ENCODE measurements around the gene KAZN. TPM values are rescaled to one million over a fixed set of nuclear protein-coding genes. Genes with fewer than 3 reads are reported as not detected.

Gene KAZN
- polyA plus RNA-seq, 4 donors: 3.0 to 39.5 (median 4.4) TPM

DNA sequence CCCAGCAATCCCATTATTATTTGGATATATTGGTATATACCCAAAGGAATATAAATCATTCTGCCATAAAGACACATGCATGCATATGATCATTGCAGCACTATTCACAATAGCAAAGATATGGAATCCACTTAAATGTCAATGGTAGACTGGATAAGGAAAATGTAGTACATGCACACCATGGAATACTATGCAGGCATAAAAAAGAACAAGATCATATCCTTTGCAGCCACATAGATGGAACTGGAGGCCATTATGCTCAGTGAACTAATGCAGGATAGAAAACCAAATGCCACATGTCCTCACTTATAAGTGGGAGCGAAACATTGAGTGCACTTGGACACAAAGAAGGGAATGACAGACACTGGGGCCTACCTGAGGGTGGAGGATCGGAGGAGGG is 24.6 kb downstream of the KAZN start:
- Histone ChIP-seq H3K9me3 (ENCODE audit: control insufficient read depth in 2 of 2, insufficient read depth in 1 of 2, low read depth in 1 of 2, low read length in 1 of 2) (peaks cover 0 to 6% of the 10 kb centered on the region in 2 donors), H3K36me3 (ENCODE audit: control insufficient read depth in 3 of 3, insufficient read depth in 2 of 3, low read depth in 1 of 3, low read length in 3 of 3) (no peaks in the 10 kb centered on the region), H3K4me3 (ENCODE audit: low read depth in 1 of 3, low read length in 3 of 3) (no peak overlapping the region), H3K27ac (ENCODE audit: low read depth in 1 of 3, low read length in 2 of 3) (no peak overlapping the region), H3K4me1 (ENCODE audit: control insufficient read depth in 3 of 3, insufficient read depth in 2 of 3, low read depth in 1 of 3, low read length in 2 of 3) (peaks cover 0 to 2% (median 2%) of the 10 kb centered on the region in 3 donors), H3K27me3 (ENCODE audit: control insufficient read depth in 3 of 3, insufficient read depth in 3 of 3, low read length in 3 of 3) (no peaks in the 10 kb centered on the region)
- no peak for FAIRE-seq
- 80 to 96% (median 94%) methylated on average over 2 of the region's 2 CpGs for WGBS, 3 donors
- DNase-seq: no peak

DNA sequence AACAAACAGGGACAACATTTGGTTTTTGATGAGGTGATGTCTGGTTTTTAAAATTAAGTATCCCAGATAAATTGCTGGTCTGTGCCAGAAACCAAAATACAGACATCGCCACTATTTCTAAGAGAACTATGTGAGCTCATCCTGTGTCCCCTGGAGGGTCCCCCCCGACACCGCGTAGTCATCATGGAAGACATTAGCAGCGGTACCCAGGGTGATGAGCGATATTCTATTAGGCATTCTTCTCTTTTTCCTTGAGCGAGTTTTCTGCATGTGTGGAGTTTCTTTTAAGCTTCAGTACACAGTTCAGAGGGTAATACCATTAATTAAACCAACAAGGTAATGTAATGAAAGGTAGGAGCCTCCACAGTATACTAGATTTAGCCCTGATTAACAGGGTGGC is 26.5 kb downstream of the KAZN start:
- H3K4me1 ChIP-seq (ENCODE audit: control insufficient read depth in 3 of 3, insufficient read depth in 2 of 3, low read depth in 1 of 3, low read length in 2 of 3): peaks cover 0 to 2% (median 2%) of the 10 kb centered on the region in 3 donors
- no peak overlapping the region for H3K27ac ChIP-seq (ENCODE audit: low read depth in 1 of 3, low read length in 2 of 3)
- DNase-seq: no peak
- no peaks in the 10 kb centered on the region for H3K36me3 ChIP-seq (ENCODE audit: control insufficient read depth in 3 of 3, insufficient read depth in 2 of 3, low read depth in 1 of 3, low read length in 3 of 3)
- H3K27me3 ChIP-seq (ENCODE audit: control insufficient read depth in 3 of 3, insufficient read depth in 3 of 3, low read length in 3 of 3): no peaks in the 10 kb centered on the region
- H3K4me3 ChIP-seq (ENCODE audit: low read depth in 1 of 3, low read length in 3 of 3): no peak overlapping the region
- WGBS, 3 donors: 93 to 98% (median 94%) methylated on average over 7 of the region's 7 CpGs
- FAIRE-seq: no peak
- no peaks in the 10 kb centered on the region for H3K9me3 ChIP-seq (ENCODE audit: control insufficient read depth in 2 of 2, insufficient read depth in 1 of 2, low read depth in 1 of 2, low read length in 1 of 2)

DNA sequence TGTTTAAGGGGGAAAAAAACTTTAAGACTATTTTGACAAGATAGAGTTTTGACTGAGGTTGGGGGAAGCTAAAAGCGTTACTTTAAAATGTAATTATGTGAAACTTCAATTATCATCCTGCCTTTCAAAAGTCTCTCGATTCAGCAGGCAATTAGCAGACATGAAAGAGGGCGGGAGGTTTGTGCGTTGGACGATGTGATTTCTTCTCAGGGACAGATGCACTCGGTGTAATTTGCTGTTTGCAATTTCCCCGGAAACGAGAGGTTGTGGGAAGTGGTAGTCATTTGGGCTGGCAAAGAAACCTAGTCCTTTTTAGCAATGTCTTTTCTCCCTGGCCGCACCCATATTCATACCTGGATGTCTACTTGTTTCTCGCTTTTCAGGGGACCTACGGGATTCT is 27.1 kb downstream of the KAZN start:
- peaks cover 0 to 2% (median 2%) of the 10 kb centered on the region in 3 donors for H3K4me1 ChIP-seq (ENCODE audit: control insufficient read depth in 3 of 3, insufficient read depth in 2 of 3, low read depth in 1 of 3, low read length in 2 of 3)
- H3K27ac ChIP-seq (ENCODE audit: low read depth in 1 of 3, low read length in 2 of 3): no peak overlapping the region
- no peak for FAIRE-seq
- H3K36me3 ChIP-seq (ENCODE audit: control insufficient read depth in 3 of 3, insufficient read depth in 2 of 3, low read depth in 1 of 3, low read length in 3 of 3): no peaks in the 10 kb centered on the region
- 86 to 90% (median 88%) methylated on average over 11 of the region's 11 CpGs for WGBS, 3 donors
- DNase-seq: no peak
- H3K27me3 ChIP-seq (ENCODE audit: control insufficient read depth in 3 of 3, insufficient read depth in 3 of 3, low read length in 3 of 3): no peaks in the 10 kb centered on the region
- no peak overlapping the region for H3K4me3 ChIP-seq (ENCODE audit: low read depth in 1 of 3, low read length in 3 of 3)
- H3K9me3 ChIP-seq (ENCODE audit: control insufficient read depth in 2 of 2, insufficient read depth in 1 of 2, low read depth in 1 of 2, low read length in 1 of 2): no peaks in the 10 kb centered on the region

DNA sequence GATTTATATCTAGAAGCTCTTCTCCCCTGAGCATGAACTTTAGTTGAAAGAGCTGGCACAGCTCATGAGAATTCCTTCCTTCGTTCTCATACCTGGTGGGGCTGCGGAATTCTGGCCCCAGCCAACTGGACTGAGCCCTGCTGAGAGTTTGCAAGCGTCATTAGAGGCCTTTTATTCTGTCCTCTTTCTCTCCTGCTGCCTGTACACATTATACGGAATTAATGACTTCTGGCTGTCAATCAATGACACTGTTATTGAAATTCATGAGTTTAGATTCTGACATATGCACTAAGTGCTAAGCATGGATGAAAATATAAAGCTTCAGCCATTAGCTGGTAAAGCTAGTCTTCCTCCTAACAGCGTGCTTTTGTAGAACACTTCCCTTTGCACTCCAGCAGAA is 27.5 kb downstream of the KAZN start:
- H3K27ac ChIP-seq (ENCODE audit: low read depth in 1 of 3, low read length in 2 of 3): no peak overlapping the region
- peaks cover 0 to 2% (median 2%) of the 10 kb centered on the region in 3 donors for H3K4me1 ChIP-seq (ENCODE audit: control insufficient read depth in 3 of 3, insufficient read depth in 2 of 3, low read depth in 1 of 3, low read length in 2 of 3)
- no peaks in the 10 kb centered on the region for H3K9me3 ChIP-seq (ENCODE audit: control insufficient read depth in 2 of 2, insufficient read depth in 1 of 2, low read depth in 1 of 2, low read length in 1 of 2)
- H3K36me3 ChIP-seq (ENCODE audit: control insufficient read depth in 3 of 3, insufficient read depth in 2 of 3, low read depth in 1 of 3, low read length in 3 of 3): no peaks in the 10 kb centered on the region
- DNase-seq (no peak), FAIRE-seq (no peak)
- no peak overlapping the region for H3K4me3 ChIP-seq (ENCODE audit: low read depth in 1 of 3, low read length in 3 of 3)
- 82 to 87% (median 86%) methylated on average over 5 of the region's 5 CpGs for WGBS, 3 donors
- no peaks in the 10 kb centered on the region for H3K27me3 ChIP-seq (ENCODE audit: control insufficient read depth in 3 of 3, insufficient read depth in 3 of 3, low read length in 3 of 3)

DNA sequence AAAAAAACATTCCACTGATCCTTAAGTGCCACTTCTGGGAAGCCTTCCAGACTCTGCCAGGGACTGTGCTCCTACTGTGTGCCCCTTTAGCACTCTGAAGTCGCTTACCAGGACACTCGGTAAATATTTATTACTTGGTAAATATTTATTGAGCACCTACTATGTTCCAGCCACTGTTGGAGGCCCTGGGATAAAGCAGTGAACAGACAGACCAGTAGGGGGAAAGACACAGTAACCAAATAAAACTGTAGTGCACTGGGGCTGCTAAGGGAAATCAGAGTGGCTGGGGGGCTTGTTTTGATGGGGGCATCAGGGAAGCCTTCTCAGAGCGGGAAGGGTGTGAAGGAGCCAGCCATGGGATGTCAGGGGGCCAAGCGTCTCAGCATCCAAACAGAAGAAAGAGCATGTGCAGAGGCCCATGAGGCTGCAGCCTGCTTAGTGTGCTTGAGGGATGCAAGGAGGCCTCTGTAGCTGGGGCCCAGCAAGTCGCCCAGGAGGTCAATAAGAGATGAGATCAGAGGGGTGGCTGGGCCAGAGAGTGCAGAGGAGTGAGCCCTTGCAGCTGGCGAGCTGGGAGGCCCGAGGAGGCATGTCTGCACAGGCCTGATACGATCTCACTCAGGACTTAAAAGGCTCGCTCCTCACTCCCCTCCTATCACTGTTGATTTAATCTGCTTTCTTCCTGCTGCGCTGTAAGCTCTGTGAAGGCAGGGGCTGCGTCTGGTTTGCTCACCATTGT is 28.6 kb downstream of the KAZN start:
- 53 to 64% (median 64%) methylated on average over 11 of the region's 11 CpGs for whole genome bisulfite sequencing, 3 donors
- FAIRE-seq: no peak

DNA sequence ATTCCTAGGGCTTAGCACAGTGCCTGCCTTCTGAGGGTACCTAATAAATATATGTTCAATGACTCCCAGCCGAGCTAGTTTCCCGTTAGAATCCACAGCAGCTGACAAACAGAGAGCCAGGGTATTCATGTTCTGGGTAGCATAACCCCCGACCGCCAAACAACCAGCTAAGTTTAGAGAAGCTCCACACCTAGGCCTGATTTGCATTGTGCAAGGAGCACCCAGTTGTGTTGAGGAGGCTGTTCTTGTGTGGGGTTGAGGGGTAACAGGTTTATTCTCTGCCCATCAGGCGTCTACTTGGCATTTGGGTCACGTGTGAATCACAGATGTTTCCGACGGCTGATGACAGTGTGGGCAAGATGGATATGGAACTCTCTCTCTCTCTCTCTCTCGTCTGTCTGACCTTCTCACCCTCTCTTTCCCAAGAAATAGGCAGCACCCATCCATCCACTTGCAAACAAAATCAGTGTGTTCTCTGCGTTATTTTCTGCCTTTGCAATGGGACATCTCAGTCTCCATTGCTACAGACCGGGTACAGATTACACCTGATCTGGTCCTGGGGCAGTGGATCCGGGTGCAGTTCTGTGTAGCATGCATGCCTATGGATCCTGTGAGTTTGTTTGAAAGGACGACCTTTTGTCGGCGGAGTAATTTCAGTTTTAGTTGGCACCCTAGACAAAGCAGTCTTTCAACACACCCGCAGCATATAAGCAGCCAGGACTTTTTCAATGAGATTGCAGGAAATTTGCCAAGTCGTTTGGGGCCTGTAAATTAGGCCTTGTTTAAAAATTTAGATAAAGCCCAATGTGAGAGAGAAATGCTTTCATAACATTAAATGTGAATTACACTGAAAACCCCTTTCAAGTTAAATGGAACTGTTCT is 29.4 kb downstream of the KAZN start:
- peaks cover 0 to 2% (median 2%) of the 10 kb centered on the region in 3 donors for H3K4me1 ChIP-seq (ENCODE audit: control insufficient read depth in 3 of 3, insufficient read depth in 2 of 3, low read depth in 1 of 3, low read length in 2 of 3)
- no peaks in the 10 kb centered on the region for H3K27me3 ChIP-seq (ENCODE audit: control insufficient read depth in 3 of 3, insufficient read depth in 3 of 3, low read length in 3 of 3)
- no peak for DNase-seq
- no peaks in the 10 kb centered on the region for H3K36me3 ChIP-seq (ENCODE audit: control insufficient read depth in 3 of 3, insufficient read depth in 2 of 3, low read depth in 1 of 3, low read length in 3 of 3)
- no peaks in the 10 kb centered on the region for H3K9me3 ChIP-seq (ENCODE audit: control insufficient read depth in 2 of 2, insufficient read depth in 1 of 2, low read depth in 1 of 2, low read length in 1 of 2)
- 26 to 51% (median 42%) methylated on average over 17 of the region's 17 CpGs for WGBS, 3 donors
- no peak overlapping the region for H3K4me3 ChIP-seq (ENCODE audit: low read depth in 1 of 3, low read length in 3 of 3)
- FAIRE-seq: no peak
- no peak overlapping the region for H3K27ac ChIP-seq (ENCODE audit: low read depth in 1 of 3, low read length in 2 of 3)

More for the DNA sequence above, 28.6 kb downstream of the KAZN start:
- no peaks in the 10 kb centered on the region for H3K9me3 ChIP-seq (ENCODE audit: control insufficient read depth in 2 of 2, insufficient read depth in 1 of 2, low read depth in 1 of 2, low read length in 1 of 2)
- no peaks in the 10 kb centered on the region for H3K36me3 ChIP-seq (ENCODE audit: control insufficient read depth in 3 of 3, insufficient read depth in 2 of 3, low read depth in 1 of 3, low read length in 3 of 3)
- no peaks in the 10 kb centered on the region for H3K27me3 ChIP-seq (ENCODE audit: control insufficient read depth in 3 of 3, insufficient read depth in 3 of 3, low read length in 3 of 3)
- H3K4me1 ChIP-seq (ENCODE audit: control insufficient read depth in 3 of 3, insufficient read depth in 2 of 3, low read depth in 1 of 3, low read length in 2 of 3): peaks cover 0 to 2% (median 2%) of the 10 kb centered on the region in 3 donors
- H3K4me3 ChIP-seq (ENCODE audit: low read depth in 1 of 3, low read length in 3 of 3): no peak overlapping the region
- no peak overlapping the region for H3K27ac ChIP-seq (ENCODE audit: low read depth in 1 of 3, low read length in 2 of 3)
- no peak for DNase-seq

DNA sequence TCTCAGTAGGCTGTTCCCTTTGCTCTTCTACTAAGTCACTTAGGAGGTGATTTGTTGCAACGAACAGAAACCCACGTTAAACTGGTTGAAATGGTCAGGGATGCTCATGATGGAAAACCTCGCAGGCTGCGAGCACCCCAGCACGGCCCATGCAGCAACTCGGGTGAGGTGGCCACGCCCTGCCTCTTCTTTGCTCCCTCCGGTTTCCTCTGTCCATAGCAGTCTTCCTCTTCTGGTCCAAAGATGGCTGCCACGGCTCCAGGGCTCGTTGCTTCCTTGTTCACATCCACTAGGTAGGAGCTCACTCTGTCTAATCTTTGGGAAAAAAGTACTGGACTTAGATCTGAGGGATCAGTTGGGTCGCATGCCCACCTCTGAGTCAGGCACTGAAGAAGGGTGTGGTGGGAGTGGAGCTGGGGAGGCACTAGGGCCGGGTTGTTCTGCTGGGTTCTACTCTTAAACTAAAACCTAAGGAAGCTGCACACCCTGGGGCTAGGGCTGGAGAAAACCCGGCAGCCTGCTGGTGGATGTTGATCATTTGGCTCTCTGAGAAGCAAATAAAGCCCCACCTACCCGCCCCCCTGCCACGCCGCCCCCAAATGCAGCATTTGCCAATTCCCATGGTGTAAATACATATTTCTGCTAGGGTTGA is 31.0 kb downstream of the KAZN start:
- Histone ChIP-seq H3K4me3 (ENCODE audit: low read depth in 1 of 3, low read length in 3 of 3) (no peak overlapping the region), H3K36me3 (ENCODE audit: control insufficient read depth in 3 of 3, insufficient read depth in 2 of 3, low read depth in 1 of 3, low read length in 3 of 3) (no peaks in the 10 kb centered on the region), H3K27ac (ENCODE audit: low read depth in 1 of 3, low read length in 2 of 3) (no peak overlapping the region), H3K9me3 (ENCODE audit: control insufficient read depth in 2 of 2, insufficient read depth in 1 of 2, low read depth in 1 of 2, low read length in 1 of 2) (no peaks in the 10 kb centered on the region), H3K27me3 (ENCODE audit: control insufficient read depth in 3 of 3, insufficient read depth in 3 of 3, low read length in 3 of 3) (no peaks in the 10 kb centered on the region), H3K4me1 (ENCODE audit: control insufficient read depth in 3 of 3, insufficient read depth in 2 of 3, low read depth in 1 of 3, low read length in 2 of 3) (peaks cover 0 to 2% (median 2%) of the 10 kb centered on the region in 3 donors)
- FAIRE-seq (no peak), DNase-seq (no peak)
- 89 to 91% (median 90%) methylated on average over 16 of the region's 16 CpGs for WGBS, 3 donors

DNA sequence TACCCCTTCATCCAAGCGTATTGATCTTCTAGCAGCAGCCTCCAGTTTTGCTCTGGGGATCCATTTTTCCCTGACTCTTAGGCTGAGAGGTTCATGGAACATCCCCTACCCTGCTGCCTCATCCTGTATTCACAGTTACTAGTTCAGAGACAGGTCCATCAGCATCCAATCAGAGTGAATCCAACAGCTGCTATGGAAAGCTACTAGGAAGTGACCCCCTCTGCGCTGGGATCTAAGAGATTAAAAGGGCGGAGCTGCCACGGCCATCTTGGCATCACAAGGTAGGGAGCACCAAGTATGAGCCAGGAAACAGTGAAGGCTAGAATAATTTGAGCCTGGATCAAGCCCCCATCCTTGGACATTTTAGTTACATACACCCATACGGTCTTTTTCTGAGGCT is 32.5 kb downstream of the KAZN start:
- Histone ChIP-seq H3K36me3 (ENCODE audit: control insufficient read depth in 3 of 3, insufficient read depth in 2 of 3, low read depth in 1 of 3, low read length in 3 of 3) (no peaks in the 10 kb centered on the region), H3K9me3 (ENCODE audit: control insufficient read depth in 2 of 2, insufficient read depth in 1 of 2, low read depth in 1 of 2, low read length in 1 of 2) (no peaks in the 10 kb centered on the region), H3K27ac (ENCODE audit: low read depth in 1 of 3, low read length in 2 of 3) (no peak overlapping the region), H3K4me1 (ENCODE audit: control insufficient read depth in 3 of 3, insufficient read depth in 2 of 3, low read depth in 1 of 3, low read length in 2 of 3) (peaks cover 0 to 2% (median 2%) of the 10 kb centered on the region in 3 donors), H3K27me3 (ENCODE audit: control insufficient read depth in 3 of 3, insufficient read depth in 3 of 3, low read length in 3 of 3) (no peaks in the 10 kb centered on the region), H3K4me3 (ENCODE audit: low read depth in 1 of 3, low read length in 3 of 3) (no peak overlapping the region)
- WGBS, 3 donors: 73 to 91% (median 88%) methylated on average over 5 of the region's 5 CpGs
- no peak for FAIRE-seq
- no peak for DNase-seq

Data from small intestine (tissue), 7 donors.